Left renal pelvis (tissue), 4 donors: Measurements from ENCODE around the gene GOLGB1. TPM values are rescaled to one million over a fixed set of nuclear protein-coding genes. Genes with fewer than 3 reads are reported as not detected.

Source experiments
- DNase-seq, 4 donors: peaks; one replicate each; pipeline ENCODE4 v3.0.0-alpha.2; 2013; ENCODE audit warnings: low read depth in 4 of 4, low spot score in 3 of 4
- polyA plus RNA-seq, 4 donors: library from polyadenylated mRNA; unstranded; fragments of 120-200 nt; gene quantifications; one replicate each; pipeline ENCODE4 v1.2.1, GENCODE V29; 2013; ENCODE audit not compliant: insufficient read length in 4 of 4

Gene GOLGB1
- polyA plus RNA-seq, 4 donors = 57.2 to 89.9 (median 82.9) TPM

- DNase-seq = no peak
Measured at GRCh38 chr3:121645054-121645453, 104.5 kb downstream of the GOLGB1 start.

DNA sequence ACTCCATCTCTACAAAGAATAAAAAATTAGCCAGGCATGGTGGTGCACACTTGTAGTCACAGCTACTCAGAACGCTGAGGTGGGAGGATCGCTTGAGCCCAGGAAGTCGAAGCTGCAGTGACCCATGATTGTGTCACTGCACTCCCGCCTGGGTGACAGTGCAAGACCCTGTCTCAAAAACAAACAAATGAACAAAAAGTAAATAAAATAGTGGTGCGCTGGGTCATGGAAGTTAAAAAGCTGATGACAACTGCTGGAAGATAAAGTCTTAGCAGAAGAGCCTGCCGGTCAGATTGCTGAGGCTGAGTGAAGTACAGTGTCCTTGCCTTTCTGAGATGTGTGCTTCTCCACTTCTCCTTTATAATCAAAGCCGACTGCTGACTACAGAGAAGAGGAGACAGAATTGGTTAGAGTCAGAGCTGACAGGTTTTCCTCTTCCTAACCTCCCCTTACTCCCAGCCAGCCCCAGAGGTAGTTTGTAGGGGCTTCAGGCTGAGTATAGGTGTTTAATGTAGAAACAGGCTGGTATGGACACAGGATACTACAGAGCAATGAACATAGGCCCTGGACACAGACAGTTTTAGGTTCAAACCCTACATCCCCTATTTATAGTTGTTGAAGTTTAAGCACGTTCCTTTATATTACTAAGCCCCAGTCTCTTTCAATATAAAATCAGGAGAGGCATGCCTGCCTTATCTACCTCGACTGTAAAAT is 106.8 kb downstream of the GOLGB1 start:
- DNase-seq = no peak

GRCh38 chr3:121641127-121641526 is 108.4 kb downstream of the GOLGB1 start:
- DNase-seq = no peak

DNA sequence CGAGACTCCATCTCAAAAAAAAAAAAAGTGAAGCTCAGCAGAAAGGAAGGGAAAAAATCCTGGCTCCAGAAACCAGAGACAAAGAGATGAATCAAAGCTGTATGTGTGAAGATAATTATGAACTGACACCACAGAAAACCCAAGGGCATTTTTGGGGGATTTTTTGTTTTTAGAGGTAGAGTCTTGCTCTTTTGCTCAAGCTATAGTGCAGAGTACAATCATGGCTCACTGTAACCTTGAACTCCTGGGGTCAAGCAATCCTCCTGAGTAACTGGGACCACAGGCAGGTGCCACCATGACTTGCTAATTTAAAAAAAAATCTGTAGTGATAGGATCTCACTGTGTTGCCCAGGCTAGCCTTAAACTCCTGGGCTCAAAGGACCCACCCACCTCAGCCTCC is 111.6 kb downstream of the GOLGB1 start:
- no peak for DNase-seq

- no peak for DNase-seq
Measured at GRCh38 chr3:121630355-121630754, 119.2 kb downstream of the GOLGB1 start.

DNA sequence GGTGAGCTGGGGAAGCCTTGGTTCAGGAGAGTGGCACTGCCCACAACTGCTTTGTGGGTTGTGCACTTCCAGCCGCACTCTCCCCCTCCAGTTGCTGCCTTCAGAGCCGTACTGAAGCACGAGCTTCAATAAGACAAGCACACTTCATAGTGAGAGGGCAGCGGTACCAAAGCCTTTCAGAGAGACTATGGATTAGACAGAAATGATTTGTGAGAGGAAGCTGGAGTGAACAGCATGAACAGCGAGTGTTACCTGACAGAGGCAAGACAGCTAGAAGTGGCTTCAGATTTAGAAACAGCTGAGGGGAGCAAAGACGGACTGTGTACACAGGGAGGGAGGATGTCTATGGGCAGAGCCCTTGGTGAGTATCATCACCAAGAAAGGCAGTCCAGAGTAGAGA is 119.9 kb downstream of the GOLGB1 start:
- DNase-seq = no peak

DNA sequence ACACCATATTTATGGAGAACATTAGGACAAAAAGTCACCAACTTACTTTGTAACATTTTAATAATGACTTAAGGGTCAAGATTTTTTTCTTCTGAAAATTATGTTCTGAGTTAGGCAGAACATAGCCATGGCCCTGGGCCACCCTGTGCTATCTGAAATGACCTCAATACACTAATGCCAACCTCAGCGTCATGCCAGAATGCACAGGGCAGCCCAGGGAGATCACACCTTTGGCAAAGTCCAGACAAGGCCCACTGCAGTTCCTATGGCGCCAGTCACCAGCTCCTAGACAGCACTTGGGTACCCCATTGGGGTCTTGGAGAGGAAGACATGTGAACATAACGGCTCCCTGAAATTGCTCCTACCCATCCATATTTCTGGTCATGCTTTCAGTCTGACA is 121.9 kb downstream of the GOLGB1 start:
- DNase-seq = no peak

DNA sequence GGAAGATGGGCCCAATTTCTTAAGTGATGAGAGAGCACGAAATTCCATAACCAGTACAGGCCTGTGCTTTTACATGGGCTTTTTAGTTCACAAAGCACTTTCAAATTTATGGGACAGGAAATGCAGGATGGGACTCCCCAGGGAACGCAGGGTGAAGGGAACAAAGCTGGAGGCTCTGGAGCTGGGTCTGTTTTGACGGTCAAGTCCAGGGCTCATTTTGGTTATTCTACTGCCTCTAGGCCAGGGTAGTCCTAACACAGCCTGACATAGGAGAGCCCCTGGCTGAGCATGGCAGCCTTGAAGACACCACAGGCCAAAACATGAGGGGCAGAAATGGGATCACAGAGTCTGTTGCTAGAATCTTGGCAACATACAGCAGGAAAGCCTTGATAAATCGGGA is 122.3 kb downstream of the GOLGB1 start:
- no peak for DNase-seq

DNA sequence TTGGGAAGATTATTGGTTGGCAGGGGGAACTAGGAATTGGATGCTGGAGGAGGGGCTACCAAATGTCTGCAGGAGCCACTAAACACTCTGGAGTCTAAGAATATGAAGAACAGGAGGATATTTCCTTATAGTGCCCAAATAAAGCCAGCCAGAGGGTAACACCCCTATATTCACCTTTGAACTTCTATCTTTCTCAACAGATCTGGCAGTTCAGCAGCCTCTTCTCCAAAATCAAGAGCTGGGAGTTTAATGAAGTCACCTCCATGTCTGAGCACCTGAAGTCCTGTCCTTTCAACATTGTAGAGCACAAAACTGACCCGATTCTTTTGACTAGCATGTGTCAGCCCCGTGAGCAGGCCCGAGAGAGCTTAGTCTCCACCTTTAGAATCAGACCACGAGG is 123.0 kb downstream of the GOLGB1 start:
- no peak for DNase-seq

- peak in 1 of 4 donors; percentile 6 for DNase-seq
Measured at GRCh38 chr3:121624147-121624899, 125.2 kb downstream of the GOLGB1 start.

DNA sequence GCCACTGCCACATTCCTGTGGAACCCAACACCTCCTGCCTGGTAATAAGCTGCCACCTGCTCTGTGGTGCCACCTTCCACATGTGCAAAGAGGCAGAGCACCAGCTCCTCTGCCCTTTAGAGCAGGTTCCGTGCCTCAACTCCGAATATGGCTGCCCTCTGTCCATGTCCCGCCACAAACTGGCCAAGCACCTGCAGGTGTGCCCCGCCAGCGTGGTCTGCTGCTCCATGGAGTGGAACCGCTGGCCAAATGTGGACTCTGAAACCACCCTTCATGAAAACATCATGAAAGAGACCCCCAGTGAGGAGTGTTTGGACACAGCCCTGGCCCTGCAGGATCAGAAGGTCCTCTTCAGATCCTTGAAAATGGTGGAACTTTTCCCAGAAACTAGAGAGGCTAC is 128.1 kb downstream of the GOLGB1 start:
- no peak for DNase-seq

DNA sequence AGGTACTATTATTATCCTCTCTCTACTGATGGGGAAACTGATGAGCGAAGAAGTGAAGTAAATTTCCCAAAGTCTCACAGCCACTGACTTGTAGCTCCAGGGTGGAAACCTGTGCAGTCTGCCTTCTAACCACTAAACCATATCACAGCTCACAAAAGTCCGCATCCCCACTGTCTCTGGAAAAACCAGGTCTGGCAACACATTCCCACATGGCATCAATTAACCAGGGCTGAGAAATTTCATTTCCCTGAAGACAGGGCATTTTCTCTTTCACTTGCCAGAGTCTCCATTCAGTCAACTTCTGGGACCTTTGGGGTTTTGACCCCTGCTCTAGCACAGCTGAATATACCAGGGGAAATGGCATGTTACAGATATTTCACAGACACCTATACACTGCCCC is 129.8 kb downstream of the GOLGB1 start:
- no peak for DNase-seq

Other genes with a start within 250 kb of the GOLGB1 start
- 1 to 10 TPM; 3.6 to 5.9 (median 5.0) TPM for gene POLQ, start 203.8 kb downstream of the GOLGB1 start, polyA plus RNA-seq
- gene ARGFX, start 181.8 kb downstream of the GOLGB1 start, polyA plus RNA-seq = not detected
- under 1 TPM in 2 of 4 donors, not detected in 2; 0.03 to 0.04 TPM for gene FBXO40, start 156.4 kb downstream of the GOLGB1 start, polyA plus RNA-seq
- 1 to 10 TPM; 5.0 to 8.8 (median 7.8) TPM for gene HCLS1, start 88.8 kb downstream of the GOLGB1 start, polyA plus RNA-seq
- gene IQCB1, start 85.3 kb upstream of the GOLGB1 start, polyA plus RNA-seq = 10 to 100 TPM; 34.6 to 38.5 (median 36.6) TPM
- 1 to 10 TPM; 3.8 to 8.0 (median 7.6) TPM for gene EAF2, start 85.5 kb upstream of the GOLGB1 start, polyA plus RNA-seq
- gene SLC15A2, start 144.7 kb upstream of the GOLGB1 start, polyA plus RNA-seq = 10 to 100 TPM in 2 of 4 donors, 1 to 10 TPM in 2; 3.1 to 12.4 (median 10.8) TPM